SK-N-MC (cell line): ENCODE data around the gene CLCN5.

Source experiments
- EZH2 ChIP-seq: fragments of 200-600 bp; sonication (generic); IDR thresholded peaks from one replicate; pipeline ENCODE4 v1.6.1; 2017; ENCODE audit warnings: antibody characterized with exemption
- FOXP2 ChIP-seq: optimal IDR thresholded peaks from 2 replicates; pipeline ENCODE3; 2011; ENCODE audit warnings: mild to moderate bottlenecking, moderate library complexity; ENCODE audit not compliant: insufficient read depth; ENCODE audit errors: extremely low read length, control extremely low read depth
- POLR2AphosphoS5 ChIP-seq: IDR thresholded peaks from 2 replicates; pipeline ENCODE4 v1.6.1; 2012; ENCODE audit warnings: mild to moderate bottlenecking, low read depth, low read length, borderline replicate concordance

GRCh38 chrX:49951524-49952193 lies 29.3 kb downstream of the CLCN5 start:
- TF ChIP-seq EZH2 = no peak
- TF ChIP-seq FOXP2 = no peak
- no peak for TF ChIP-seq POLR2AphosphoS5
